Kidney epithelial cell (primary cell): ENCODE measurements around the gene PLIN4. TPM values are rescaled to one million over a fixed set of nuclear protein-coding genes. Genes with fewer than 3 reads are reported as not detected.

Source experiments
- DNase-seq: peaks from one replicate; pipeline ENCODE4 v3.0.0-alpha.2; 2010; ENCODE audit warnings: low read depth
- H3K27me3 ChIP-seq: 2 replicates; pipeline ENCODE4 v1.6.0; 2011; ENCODE audit warnings: low read length; ENCODE audit not compliant: control insufficient read depth, insufficient read depth
- H3K36me3 ChIP-seq: 2 replicates; pipeline ENCODE4 v1.5.1; 2011; ENCODE audit warnings: low read length; ENCODE audit not compliant: control insufficient read depth, insufficient read depth
- H3K4me3 ChIP-seq: 2 replicates; pipeline ENCODE4 v1.5.1; 2011; ENCODE audit warnings: low read depth, mild to moderate bottlenecking, control low read depth, low read length
- total RNA-seq: library from RNA; depleted of rRNA; stranded (reverse); fragments of >200 nt; gene quantifications from 2 replicates; pipeline ENCODE4 v1.2.3, GENCODE V29; 2015
- TF ChIP-seq, protein P1 (sequence below): IDR thresholded peaks from 2 replicates; pipeline ENCODE4 v1.5.1; 2011; ENCODE audit warnings: mild to moderate bottlenecking, moderate library complexity, low read length, control low read depth, inconsistent platforms; ENCODE audit not compliant: insufficient read depth, poor library complexity, severe bottlenecking

PLIN4 gene
- total RNA-seq, 1 donor from 2014 or later, result 0.04 TPM

DNA sequence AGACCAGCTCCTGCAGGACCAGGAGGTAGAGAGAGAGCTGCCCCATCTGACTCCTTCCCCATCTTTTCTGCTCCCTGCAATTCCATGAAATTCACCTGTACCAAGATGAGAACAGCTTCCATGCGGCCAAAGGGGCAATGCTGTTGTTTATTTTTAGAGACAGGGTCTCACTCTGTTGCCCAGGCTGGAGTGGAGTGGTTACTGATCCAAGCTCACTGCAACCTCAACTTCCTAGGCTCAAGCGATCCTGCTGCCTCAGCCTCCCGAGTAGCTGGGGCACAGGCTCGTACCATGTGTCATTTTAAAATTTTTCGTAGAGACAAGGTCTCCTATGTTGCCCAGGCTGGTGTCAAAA, 3.6 kb upstream of the PLIN4 start:
- Histone ChIP-seq H3K4me3 (no peak overlapping the region), H3K27me3 (no peaks in the 10 kb centered on the region), H3K36me3 (no peaks in the 10 kb centered on the region)
- DNase-seq, result no peak
- TF ChIP-seq, protein P1, sequence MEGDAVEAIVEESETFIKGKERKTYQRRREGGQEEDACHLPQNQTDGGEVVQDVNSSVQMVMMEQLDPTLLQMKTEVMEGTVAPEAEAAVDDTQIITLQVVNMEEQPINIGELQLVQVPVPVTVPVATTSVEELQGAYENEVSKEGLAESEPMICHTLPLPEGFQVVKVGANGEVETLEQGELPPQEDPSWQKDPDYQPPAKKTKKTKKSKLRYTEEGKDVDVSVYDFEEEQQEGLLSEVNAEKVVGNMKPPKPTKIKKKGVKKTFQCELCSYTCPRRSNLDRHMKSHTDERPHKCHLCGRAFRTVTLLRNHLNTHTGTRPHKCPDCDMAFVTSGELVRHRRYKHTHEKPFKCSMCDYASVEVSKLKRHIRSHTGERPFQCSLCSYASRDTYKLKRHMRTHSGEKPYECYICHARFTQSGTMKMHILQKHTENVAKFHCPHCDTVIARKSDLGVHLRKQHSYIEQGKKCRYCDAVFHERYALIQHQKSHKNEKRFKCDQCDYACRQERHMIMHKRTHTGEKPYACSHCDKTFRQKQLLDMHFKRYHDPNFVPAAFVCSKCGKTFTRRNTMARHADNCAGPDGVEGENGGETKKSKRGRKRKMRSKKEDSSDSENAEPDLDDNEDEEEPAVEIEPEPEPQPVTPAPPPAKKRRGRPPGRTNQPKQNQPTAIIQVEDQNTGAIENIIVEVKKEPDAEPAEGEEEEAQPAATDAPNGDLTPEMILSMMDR, result no peak

DNA sequence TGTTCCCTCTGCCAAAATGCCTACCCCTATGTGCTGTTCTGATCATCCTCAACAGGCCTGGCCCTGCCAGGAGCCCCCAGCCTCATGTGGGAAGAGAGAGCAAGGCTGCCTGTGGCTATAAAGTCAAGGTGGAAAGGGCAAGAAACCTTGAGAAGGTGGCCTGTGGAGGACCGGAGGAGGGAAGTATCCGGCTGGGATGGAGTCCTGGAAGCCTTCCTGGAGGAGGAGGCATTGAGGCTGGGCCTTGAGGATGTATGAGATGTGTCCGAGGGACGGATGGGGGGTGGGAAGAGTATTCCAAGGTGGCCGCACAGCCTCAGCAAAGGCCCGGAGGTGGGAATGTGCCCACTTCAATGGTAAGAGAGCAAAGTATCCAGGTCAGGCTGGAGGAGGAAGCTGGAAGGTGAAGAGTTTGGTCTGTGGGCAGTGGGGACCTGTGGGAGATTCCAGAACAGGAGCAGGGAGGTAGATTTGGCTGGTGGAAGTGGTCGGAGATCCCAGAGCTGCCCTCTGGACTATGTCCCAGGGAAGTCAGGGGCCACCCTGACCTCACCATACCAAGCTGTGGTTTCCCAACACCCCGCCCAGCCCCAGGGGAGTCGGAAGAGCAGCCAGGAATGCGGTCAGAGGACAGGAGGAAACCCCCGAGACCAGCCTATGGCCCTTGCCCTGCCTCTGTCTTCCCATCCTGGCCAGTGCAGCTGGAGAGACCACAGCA, 3.0 kb upstream of the PLIN4 start:
- Histone ChIP-seq H3K36me3 (no peaks in the 10 kb centered on the region), H3K4me3 (no peak overlapping the region), H3K27me3 (peaks cover 1% of the 10 kb centered on the region)
- TF ChIP-seq, protein P1, result no peak
- no peak for DNase-seq

DNA sequence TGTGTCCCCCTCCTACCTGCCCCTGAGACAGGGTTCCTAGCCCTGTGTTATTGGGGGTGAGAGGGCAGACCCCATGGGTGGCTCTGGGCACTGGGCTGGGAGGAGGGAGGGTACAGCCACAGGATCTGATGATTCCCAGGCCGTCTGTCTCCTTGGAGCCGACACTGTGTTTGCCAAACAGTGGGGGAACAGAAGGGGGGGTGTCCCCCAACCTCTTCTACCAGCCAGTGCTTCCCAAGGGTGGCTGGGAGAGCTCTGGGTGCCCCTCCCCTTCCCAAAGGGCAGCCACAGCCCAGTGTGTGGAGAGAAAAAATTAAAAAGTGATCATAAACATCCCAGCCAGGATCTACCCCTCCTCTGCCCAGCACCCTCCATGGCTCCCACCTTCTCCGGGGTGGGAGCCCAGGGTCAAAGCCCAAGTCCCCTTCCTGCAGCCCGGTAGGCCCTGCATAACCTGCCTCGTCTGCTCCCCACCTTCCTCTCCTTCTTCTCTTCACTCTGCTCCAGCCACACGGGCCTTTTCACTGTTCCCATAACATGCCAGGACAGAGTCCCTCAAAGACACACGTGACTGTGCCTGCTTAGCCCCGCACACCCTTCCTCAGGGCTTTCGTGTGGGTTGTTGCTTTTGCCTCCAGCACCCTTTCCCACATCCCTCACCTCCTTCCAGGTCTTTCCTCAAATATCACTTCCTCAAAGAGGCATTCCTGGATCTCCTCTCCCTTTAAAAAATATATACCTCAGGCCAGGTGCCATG, 1.4 kb upstream of the PLIN4 start:
- H3K36me3 ChIP-seq, result no peaks in the 10 kb centered on the region
- no peak overlapping the region for H3K4me3 ChIP-seq
- TF ChIP-seq, protein P1, result no peak
- H3K27me3 ChIP-seq, result peaks cover 3% of the 10 kb centered on the region
- DNase-seq, result no peak

DNA sequence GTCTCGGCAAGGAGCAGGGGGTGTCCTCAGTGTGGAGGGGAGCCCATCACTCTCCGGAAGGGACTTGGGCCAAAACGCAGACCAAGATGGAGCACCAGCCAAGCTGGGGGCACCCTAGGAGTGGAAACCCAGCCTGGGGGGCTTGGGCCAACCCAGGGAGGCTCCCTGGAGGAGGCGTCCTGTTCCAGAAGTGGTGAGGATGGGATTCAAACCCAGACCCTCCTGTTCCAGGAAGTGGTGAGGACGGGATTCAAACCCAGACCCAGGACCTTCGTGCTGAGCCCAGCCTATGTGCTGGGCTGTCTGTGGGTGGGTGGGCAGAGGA, 848 bp upstream of the PLIN4 start:
- Histone ChIP-seq H3K36me3 (no peaks in the 10 kb centered on the region), H3K27me3 (peaks cover 3% of the 10 kb centered on the region), H3K4me3 (no peak overlapping the region)
- TF ChIP-seq, protein P1, result no peak
- no peak for DNase-seq

DNA sequence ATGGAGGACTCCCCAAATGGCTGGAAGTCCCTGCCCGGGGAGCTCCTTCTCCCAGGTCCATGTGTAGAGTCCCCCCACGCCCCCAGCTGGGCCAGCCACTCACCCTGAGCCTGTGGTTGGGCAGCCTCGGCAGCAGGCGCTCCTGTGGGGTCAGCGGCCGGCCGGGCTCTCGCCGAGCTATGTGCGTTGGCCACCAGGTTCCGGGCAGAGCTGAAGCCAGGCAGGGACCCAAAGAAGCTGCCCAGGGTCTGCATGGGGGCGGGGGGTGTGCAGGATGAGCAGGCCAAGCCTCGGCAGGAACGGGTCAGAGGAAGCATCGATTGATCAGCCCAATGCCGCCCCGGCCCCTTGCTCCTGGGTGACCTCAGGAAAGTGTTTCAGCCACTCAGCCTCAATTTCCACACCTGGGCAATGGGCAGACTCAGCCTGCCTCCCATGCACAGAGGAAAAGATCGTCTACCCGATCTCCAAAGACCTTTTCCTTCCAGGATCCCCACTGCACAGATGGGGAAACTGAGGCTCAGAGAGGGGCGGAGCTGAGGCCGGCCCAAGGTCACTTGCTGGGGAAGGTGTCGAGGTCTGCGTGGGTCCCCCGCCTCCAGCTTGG, 732 bp downstream of the PLIN4 start:
- no peak for DNase-seq
- TF ChIP-seq, protein P1, result no peak
- H3K4me3 ChIP-seq, result no peak overlapping the region
- no peaks in the 10 kb centered on the region for H3K36me3 ChIP-seq
- peaks cover 3% of the 10 kb centered on the region for H3K27me3 ChIP-seq

DNA sequence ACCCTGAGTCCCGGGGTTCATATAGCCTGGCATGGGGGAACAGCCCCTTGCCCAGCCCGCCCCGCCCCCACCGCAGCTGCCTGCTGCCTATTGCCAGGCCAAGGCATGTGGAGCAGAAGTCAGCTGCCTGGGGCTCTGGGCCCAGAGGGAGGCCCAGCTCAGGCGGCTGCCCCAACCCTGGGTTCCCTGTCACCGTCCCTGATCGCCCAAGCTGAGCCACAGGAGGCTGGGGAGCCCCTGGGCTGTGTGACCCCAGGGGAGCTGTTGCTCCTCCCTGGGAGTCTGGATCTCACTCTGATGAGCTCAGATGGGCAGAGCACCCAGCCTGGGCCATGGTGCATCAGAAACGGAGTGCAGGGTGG, 1.4 kb downstream of the PLIN4 start:
- no peak for DNase-seq
- TF ChIP-seq, protein P1, result no peak
- H3K36me3 ChIP-seq, result no peaks in the 10 kb centered on the region
- no peak overlapping the region for H3K4me3 ChIP-seq
- peaks cover 3% of the 10 kb centered on the region for H3K27me3 ChIP-seq
